Uterus (tissue), 2 donors: ENCODE data around the gene ATF6.

Experiments
- CTCF ChIP-seq, 4 experiments: fragments of 200-600 bp in 2 of 4; fragments of 450-650 bp in 2 of 4; sonication (generic) in 2 of 4; IDR thresholded peaks; one replicate each; pipeline ENCODE4 v1.5.1; 2016 to 2019; ENCODE audit warnings: antibody characterized with exemption in 4 of 4, mild to moderate bottlenecking in 2 of 4, moderate library complexity in 1 of 4
- POLR2A ChIP-seq, 2 donors: fragments of 450-650 bp; IDR thresholded peaks; one replicate each; pipeline ENCODE4 v1.6.1; 2016; ENCODE audit warnings: antibody characterized with exemption in 2 of 2, mild to moderate bottlenecking in 1 of 2, moderate library complexity in 1 of 2

- TF ChIP-seq CTCF (IDR thresholded peaks at IDR 0.05) (no peak), POLR2A (IDR thresholded peaks at IDR 0.05) (no peak)
Measured at GRCh38 chr1:161849518-161849917, 83.4 kb downstream of the ATF6 start.
